B cell (primary cell): ENCODE data around the gene FRK. TPM values are rescaled to one million over a fixed set of nuclear protein-coding genes. Genes with fewer than 3 reads are reported as not detected.
A peak's percentile ranks its signal among the peaks of the same experiment; 100 is the strongest.

ENCODE experiments used
- ATAC-seq: fragments of 200-7000 bp; cut with Tn5 transposase; one replicate; pipeline ENCODE4 v1.10.0; 2021; ENCODE audit warnings: low read depth, mild to moderate bottlenecking, moderate number of reproducible peaks, moderate library complexity
- CTCF ChIA-PET: fragments of 350-600 bp; sonication (Branson Sonifier 250); formaldehyde crosslinking; loops from one replicate; lab custom pipeline; 2021; ENCODE audit warnings: antibody characterized with exemption, inconsistent platforms; lab: Charles Lee
- POLR2A ChIA-PET: fragments of 350-600 bp; sonication (Branson Sonifier 250); formaldehyde crosslinking; loops from one replicate; lab custom pipeline; 2021; ENCODE audit warnings: antibody characterized with exemption; lab: Charles Lee
- DNase-seq: peaks from one replicate; pipeline ENCODE4 v3.0.0; 2013
- H2AFZ ChIP-seq: 2 replicates; pipeline ENCODE4 v1.6.1; 2012; ENCODE audit warnings: mild to moderate bottlenecking, low read depth, low read length; ENCODE audit not compliant: insufficient read depth, poor library complexity, severe bottlenecking
- H3K27ac ChIP-seq, 2 donors: 1 replicate in 1 of 2; 2 replicates in 1 of 2; pipeline ENCODE4 v1.5.1; 2012 to 2013; ENCODE audit warnings: low read length in 2 of 2, mild to moderate bottlenecking in 2 of 2, moderate library complexity in 1 of 2
- H3K27me3 ChIP-seq, 4 experiments: fragments of 200-600 bp in 1 of 4; sonication (generic) in 1 of 4; replicated peaks in 1 of 4; 1 replicate in 2 of 4; 2 replicates in 2 of 4; pipeline versions ENCODE4 v1.6.1 to v1.7.0; 2013 to 2016; ENCODE audit warnings: low read length in 3 of 4, mild to moderate bottlenecking in 2 of 4, mixed read lengths in 1 of 4, moderate library complexity in 1 of 4; ENCODE audit not compliant: insufficient read depth in 4 of 4, control insufficient read depth in 3 of 4; ENCODE audit errors: control extremely low read depth in 1 of 4
- H3K36me3 ChIP-seq, 2 experiments: replicated peaks in 1 of 2; 1 replicate in 1 of 2; 2 replicates in 1 of 2; pipeline versions ENCODE4 v1.6.1 to v1.7.1; 2013; ENCODE audit warnings: low read length in 1 of 2; ENCODE audit not compliant: insufficient read depth in 2 of 2, control insufficient read depth in 1 of 2; ENCODE audit errors: control extremely low read depth in 1 of 2, extremely low read depth in 1 of 2
- H3K4me1 ChIP-seq, 2 donors: fragments of 200-600 bp in 1 of 2; sonication (generic) in 1 of 2; 1 replicate in 1 of 2; 2 replicates in 1 of 2; pipeline versions ENCODE4 v1.5.1 to v1.6.1; 2013 to 2017; ENCODE audit warnings: low read length in 2 of 2; ENCODE audit not compliant: control insufficient read depth in 2 of 2, insufficient read depth in 2 of 2
- H3K4me2 ChIP-seq: replicated peaks from 2 replicates; pipeline ENCODE3; 2012; ENCODE audit warnings: mild to moderate bottlenecking, low read depth, low read length; ENCODE audit not compliant: poor library complexity, severe bottlenecking
- H3K4me3 ChIP-seq, 5 experiments: fragments of 200-600 bp in 1 of 5; sonication (generic) in 1 of 5; 1 replicate in 3 of 5; 2 replicates in 2 of 5; pipeline versions ENCODE4 v1.5.1 to v1.7.0; 2011 to 2016; ENCODE audit warnings: low read length in 4 of 5, mild to moderate bottlenecking in 4 of 5, low read depth in 2 of 5, control low read depth in 1 of 5, moderate library complexity in 1 of 5; ENCODE audit not compliant: insufficient read depth in 1 of 5; ENCODE audit errors: control extremely low read depth in 1 of 5, extremely low read depth in 1 of 5
- H3K79me2 ChIP-seq: fragments of 200-600 bp; sonication (generic); one replicate; pipeline ENCODE4 v1.6.0; 2016; ENCODE audit warnings: low read length; ENCODE audit not compliant: control insufficient read depth, insufficient read depth
- H3K9ac ChIP-seq: fragments of 200-600 bp; sonication (generic); 2 replicates; pipeline ENCODE4 v1.6.1; 2017; ENCODE audit warnings: mild to moderate bottlenecking, low read length, moderate library complexity
- H3K9me3 ChIP-seq, 3 donors: one replicate each; pipeline versions ENCODE4 v1.6.1 to v1.7.1; 2013; ENCODE audit warnings: low read length in 2 of 3; ENCODE audit not compliant: control insufficient read depth in 2 of 3, insufficient read depth in 1 of 3; ENCODE audit errors: control extremely low read depth in 1 of 3
- H4K20me1 ChIP-seq: 2 replicates; pipeline ENCODE4 v1.6.0; 2012; ENCODE audit warnings: mild to moderate bottlenecking, low read length; ENCODE audit not compliant: insufficient read depth, control insufficient read depth, poor library complexity, severe bottlenecking
- H3K27ac Mint-ChIP-seq: one replicate; pipeline ENCODE4 v1.8.0; 2021; ENCODE audit warnings: mixed read lengths
- H3K27me3 Mint-ChIP-seq: one replicate; pipeline ENCODE4 v1.8.0; 2021; ENCODE audit warnings: mixed read lengths
- H3K4me1 Mint-ChIP-seq: one replicate; pipeline ENCODE4 v1.8.0; 2021; ENCODE audit warnings: mixed read lengths
- H3K4me3 Mint-ChIP-seq: one replicate; pipeline ENCODE4 v1.8.0; 2021; ENCODE audit warnings: mixed read lengths
- H3K9me3 Mint-ChIP-seq: one replicate; pipeline ENCODE4 v1.8.0; 2022; ENCODE audit warnings: mixed read lengths; ENCODE audit not compliant: insufficient read depth
- CTCF ChIP-seq: fragments of 200-600 bp; IDR thresholded peaks from one replicate; pipeline ENCODE4 v1.8.0; 2022; ENCODE audit warnings: antibody characterized with exemption, mild to moderate bottlenecking
- EZH2 ChIP-seq: IDR thresholded peaks from 2 replicates; pipeline ENCODE4 v1.6.1; 2012; ENCODE audit warnings: borderline replicate concordance, low read depth, mild to moderate bottlenecking, moderate library complexity, low read length; ENCODE audit not compliant: insufficient read depth, poor library complexity, severe bottlenecking
- WGBS: methylation state at CpG from one replicate; pipeline ENCODE4 v1.1.5; 2013; ENCODE audit warnings: missing lambda C conversion rate; ENCODE audit not compliant: insufficient coverage; 5-methylcytosine and 5-hydroxymethylcytosine counted together
- intact Hi-C: fragments of 100-400 bp; cut with micrococcal nuclease; formaldehyde crosslinking; loops from one replicate; pipeline ENCODE4 v1.10.0; 2022
- polyA plus RNA-seq: library from polyadenylated mRNA; depleted of rRNA; stranded (reverse); fragments of >200 nt; gene quantifications from 2 replicates; pipeline ENCODE4 v1.2.3, GENCODE V29; 2012
- total RNA-seq, 2 donors: library from RNA; stranded (reverse); fragments of 120-200 nt in 1 of 2; gene quantifications; 1 replicate in 1 of 2; 2 replicates in 1 of 2; pipeline versions ENCODE4 v1.2.3 to v1.2.4, GENCODE V29; 2013 to 2022

Gene FRK
- total and polyA plus RNA-seq, 2 donors (not counting 1 experiment from before 2014, with no cell fraction given) = 0.01 to 0.07 TPM

- Histone ChIP-seq H3K27ac (no peak overlapping the region), H3K4me1 (peaks cover 35 to 46% of the 10 kb centered on the region in 2 donors), H3K36me3 (no peaks in the 10 kb centered on the region), H3K4me3 (no peak overlapping the region), H3K9ac (no peak overlapping the region), H3K4me2 (peak overlapping the region; percentile 1), H3K27me3 (no peaks in the 10 kb centered on the region), H3K79me2 (no peaks in the 10 kb centered on the region), H4K20me1 (no peaks in the 10 kb centered on the region), H3K9me3 (no peaks in the 10 kb centered on the region), H2AFZ (peak overlapping the region; percentile 39)
- CTCF ChIA-PET = interaction anchor here (0.9 to 5.0 kb wide), 5 partner anchors 9 to 84 kb away, joined by 3 to 39 read pairs (median 5); partner anchors contain the start of gene NT5DC1
- intact Hi-C loops = loop anchor here (2.0 to 10.0 kb wide), 4 partner anchors 35 to 647 kb away; partner anchors contain the start of genes NT5DC1 and ZUP1
- H3K4me1 Mint-ChIP-seq = peaks cover 51% of the 10 kb centered on the region
- H3K4me3 Mint-ChIP-seq = peak overlapping the region; percentile 49
- no peak for TF ChIP-seq CTCF
- TF ChIP-seq EZH2 = no peak
- no peak for ATAC-seq
- no peak for DNase-seq
- peak overlapping the region; percentile 43 for H3K27ac Mint-ChIP-seq
- POLR2A ChIA-PET = no interaction called here
- no peaks in the 10 kb centered on the region for H3K9me3 Mint-ChIP-seq
- WGBS = 57% methylated on average over 1 of the region's 2 CpGs
- H3K27me3 Mint-ChIP-seq = no peaks in the 10 kb centered on the region
These were observed 43.0 kb downstream of the FRK start for GRCh38 chr6:116017546-116018295.
